AG10803 (cell line): ENCODE measurements around the gene ZXDC.

ENCODE experiments used
- DNase-seq: peaks from one replicate; pipeline ENCODE4 v3.0.0; 2010; ENCODE audit warnings: low read depth
- H3K4me3 ChIP-seq: 2 replicates; pipeline ENCODE4 v1.5.1; 2011; ENCODE audit warnings: mild to moderate bottlenecking, low read length, control low read depth
- CTCF ChIP-seq: conservative IDR thresholded peaks from 2 replicates; pipeline ENCODE4 v1.5.1; 2011; ENCODE audit warnings: mild to moderate bottlenecking, low read length, control low read depth, inconsistent platforms

Gene ZXDC

GRCh38 chr3:126484662-126485061, 9.0 kb upstream of the ZXDC start:
- no peak for DNase-seq
- no peak for TF ChIP-seq CTCF
- no peak overlapping the region for H3K4me3 ChIP-seq

GRCh38 chr3:126484148-126484547, 8.5 kb upstream of the ZXDC start:
- no peak overlapping the region for H3K4me3 ChIP-seq
- TF ChIP-seq CTCF: no peak
- DNase-seq: no peak

GRCh38 chr3:126483321-126483761, 7.7 kb upstream of the ZXDC start:
- no peak for TF ChIP-seq CTCF
- no peak for DNase-seq
- H3K4me3 ChIP-seq: no peak overlapping the region

- TF ChIP-seq CTCF: no peak
- no peak overlapping the region for H3K4me3 ChIP-seq
- DNase-seq: no peak
Observed at GRCh38 chr3:126482503-126483255, 7.0 kb upstream of the ZXDC start.

- H3K4me3 ChIP-seq: no peak overlapping the region
- TF ChIP-seq CTCF: no peak
- DNase-seq: peak; percentile 66
Observed at GRCh38 chr3:126481808-126482502, 6.3 kb upstream of the ZXDC start.

GRCh38 chr3:126480861-126481260, 5.2 kb upstream of the ZXDC start:
- DNase-seq: peak; percentile 41
- no peak overlapping the region for H3K4me3 ChIP-seq
- TF ChIP-seq CTCF: no peak

GRCh38 chr3:126480206-126480605, 4.5 kb upstream of the ZXDC start:
- no peak for DNase-seq
- no peak for TF ChIP-seq CTCF
- H3K4me3 ChIP-seq: no peak overlapping the region
